ENCODE measurements around the gene MRPL12. TPM values are rescaled to one million over a fixed set of nuclear protein-coding genes. Genes with fewer than 3 reads are reported as not detected.

The MRPL12 gene
- total RNA-seq, 1 experiment from 2014 or later: 140 TPM

DNA sequence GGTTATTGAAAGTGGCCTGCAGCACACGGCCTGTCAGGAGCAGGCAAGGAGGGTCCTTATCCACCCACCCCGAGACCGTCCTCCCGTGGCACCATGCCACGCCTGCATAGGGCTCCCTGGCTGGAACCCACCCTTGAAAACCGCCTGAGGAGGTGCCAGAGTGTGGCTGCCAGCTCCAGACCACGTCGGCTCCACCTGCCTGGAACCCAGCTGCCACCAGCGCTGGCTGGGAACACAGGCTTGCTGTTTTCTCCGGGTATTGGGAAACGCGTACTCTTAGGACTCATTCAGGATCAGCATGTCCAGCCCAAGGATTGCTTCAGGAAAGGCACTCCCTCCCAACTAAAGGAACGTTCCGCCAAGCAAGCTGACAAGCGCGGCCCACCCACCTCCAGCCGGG, 26.3 kb upstream of the MRPL12 start:
- Histone ChIP-seq H3K9me3 (ENCODE audit: control insufficient read depth, low read depth, low read length) (no peaks in the 10 kb centered on the region), H3T11ph (ENCODE audit: low read length) (no peak overlapping the region), H3K23me2 (ENCODE audit: insufficient read length, low read depth, low read length, poor library complexity, severe bottlenecking) (no peaks in the 10 kb centered on the region), H3K79me2 (ENCODE audit: insufficient read depth, low read length) (no peaks in the 10 kb centered on the region), H3K4ac (ENCODE audit: low read depth, low read length) (no peak overlapping the region), H4K8ac (replicated peaks; ENCODE audit: insufficient read length, low read depth, low read length) (no peak overlapping the region), H2AFZ (ENCODE audit: low read length) (no peak overlapping the region), H2BK15ac (ENCODE audit: low read depth, low read length) (no peak overlapping the region), H3K79me1 (ENCODE audit: insufficient read depth, low read depth, low read length, poor library complexity, severe bottlenecking) (no peaks in the 10 kb centered on the region), H3K4me1 (ENCODE audit: insufficient read depth, low read length) (no peaks in the 10 kb centered on the region), H3K27me3 (ENCODE audit: insufficient read depth, low read length) (no peaks in the 10 kb centered on the region), H2BK12ac (ENCODE audit: insufficient read length, low read depth, low read length) (no peak overlapping the region), H2BK20ac (ENCODE audit: low read depth, low read length, poor library complexity, severe bottlenecking) (no peak overlapping the region), H3K18ac (ENCODE audit: insufficient read length, low read depth, low read length) (no peak overlapping the region), H3K4me2 (ENCODE audit: insufficient read depth, insufficient read length, low read length) (no peak overlapping the region), H3K27ac (ENCODE audit: insufficient read length, low read depth, low read length) (no peak overlapping the region), H4K5ac (ENCODE audit: insufficient read length, low read depth, low read length) (no peak overlapping the region), H3K56ac (ENCODE audit: insufficient read length, low read depth, low read length) (no peak overlapping the region), H2BK5ac (ENCODE audit: insufficient read length, low read length) (no peak overlapping the region), H4K20me1 (ENCODE audit: control insufficient read depth, insufficient read depth, insufficient read length) (no peaks in the 10 kb centered on the region), H4K91ac (ENCODE audit: insufficient read length, low read depth, low read length) (no peak overlapping the region), H2BK120ac (ENCODE audit: low read depth, low read length, poor library complexity, severe bottlenecking) (no peak overlapping the region), H2AK5ac (ENCODE audit: insufficient read length, low read length) (no peak overlapping the region), H3K9ac (ENCODE audit: extremely low read depth, insufficient read length, low read length) (no peak overlapping the region), H3K23ac (ENCODE audit: insufficient read length, low read depth, low read length) (no peak overlapping the region), H3K14ac (ENCODE audit: insufficient read depth, low read length) (no peak overlapping the region)
- TF ChIP-seq, protein P1, sequence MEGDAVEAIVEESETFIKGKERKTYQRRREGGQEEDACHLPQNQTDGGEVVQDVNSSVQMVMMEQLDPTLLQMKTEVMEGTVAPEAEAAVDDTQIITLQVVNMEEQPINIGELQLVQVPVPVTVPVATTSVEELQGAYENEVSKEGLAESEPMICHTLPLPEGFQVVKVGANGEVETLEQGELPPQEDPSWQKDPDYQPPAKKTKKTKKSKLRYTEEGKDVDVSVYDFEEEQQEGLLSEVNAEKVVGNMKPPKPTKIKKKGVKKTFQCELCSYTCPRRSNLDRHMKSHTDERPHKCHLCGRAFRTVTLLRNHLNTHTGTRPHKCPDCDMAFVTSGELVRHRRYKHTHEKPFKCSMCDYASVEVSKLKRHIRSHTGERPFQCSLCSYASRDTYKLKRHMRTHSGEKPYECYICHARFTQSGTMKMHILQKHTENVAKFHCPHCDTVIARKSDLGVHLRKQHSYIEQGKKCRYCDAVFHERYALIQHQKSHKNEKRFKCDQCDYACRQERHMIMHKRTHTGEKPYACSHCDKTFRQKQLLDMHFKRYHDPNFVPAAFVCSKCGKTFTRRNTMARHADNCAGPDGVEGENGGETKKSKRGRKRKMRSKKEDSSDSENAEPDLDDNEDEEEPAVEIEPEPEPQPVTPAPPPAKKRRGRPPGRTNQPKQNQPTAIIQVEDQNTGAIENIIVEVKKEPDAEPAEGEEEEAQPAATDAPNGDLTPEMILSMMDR (conservative IDR thresholded peaks at IDR 0.05): no peak
- DNase-seq: no peak
- H3K36me3 Mint-ChIP-seq (ENCODE audit: insufficient read depth in 1 of 3, low read depth in 3 of 3): peaks cover 13 to 40% (median 36%) of the 10 kb centered on the region in 3 experiments; a peak in 6 of 7 replicates
- no peaks in the 10 kb centered on the region; the same call in 1 of the 2 replicates for H3K27me3 Mint-ChIP-seq (ENCODE audit: low read depth)
- H3K4me3 Mint-ChIP-seq: no peak overlapping the region
- H3K4me1 Mint-ChIP-seq: peaks cover 0 to 2% of the 10 kb centered on the region in 2 experiments; a peak in 1 of 4 replicates
- no peaks in the 10 kb centered on the region for H3K9me3 Mint-ChIP-seq
- H3K27ac Mint-ChIP-seq: no peak overlapping the region
- WGBS (ENCODE audit: extremely low coverage, insufficient read length, low lambda C conversion rate): no CpG with 5 or more reads among the region's 17 CpGs

Measured in H9 (cell line).